ENCODE results near the gene HSH2D.

HSH2D gene

DNA sequence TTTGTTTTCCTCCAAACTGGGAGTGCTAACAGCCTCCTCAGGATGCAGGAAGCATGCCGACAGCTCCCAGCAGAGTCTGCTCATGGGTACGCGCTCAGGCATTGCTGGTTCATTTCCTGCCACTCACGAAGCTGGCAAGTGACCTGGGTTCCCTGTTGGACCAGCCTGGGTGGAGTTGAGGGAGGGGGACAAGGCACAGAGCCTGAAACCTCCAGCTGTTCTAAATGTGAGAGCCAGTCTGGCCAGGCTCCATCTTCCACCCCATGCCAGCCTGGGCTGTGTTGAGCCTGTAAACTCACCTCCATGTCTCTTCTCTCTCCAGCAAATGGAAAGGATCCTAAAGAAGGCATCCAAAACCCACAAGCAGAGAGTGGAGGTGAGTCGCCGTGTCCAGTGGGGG, 46.7 kb downstream of the HSH2D start:
- TF ChIP-seq, protein P1, sequence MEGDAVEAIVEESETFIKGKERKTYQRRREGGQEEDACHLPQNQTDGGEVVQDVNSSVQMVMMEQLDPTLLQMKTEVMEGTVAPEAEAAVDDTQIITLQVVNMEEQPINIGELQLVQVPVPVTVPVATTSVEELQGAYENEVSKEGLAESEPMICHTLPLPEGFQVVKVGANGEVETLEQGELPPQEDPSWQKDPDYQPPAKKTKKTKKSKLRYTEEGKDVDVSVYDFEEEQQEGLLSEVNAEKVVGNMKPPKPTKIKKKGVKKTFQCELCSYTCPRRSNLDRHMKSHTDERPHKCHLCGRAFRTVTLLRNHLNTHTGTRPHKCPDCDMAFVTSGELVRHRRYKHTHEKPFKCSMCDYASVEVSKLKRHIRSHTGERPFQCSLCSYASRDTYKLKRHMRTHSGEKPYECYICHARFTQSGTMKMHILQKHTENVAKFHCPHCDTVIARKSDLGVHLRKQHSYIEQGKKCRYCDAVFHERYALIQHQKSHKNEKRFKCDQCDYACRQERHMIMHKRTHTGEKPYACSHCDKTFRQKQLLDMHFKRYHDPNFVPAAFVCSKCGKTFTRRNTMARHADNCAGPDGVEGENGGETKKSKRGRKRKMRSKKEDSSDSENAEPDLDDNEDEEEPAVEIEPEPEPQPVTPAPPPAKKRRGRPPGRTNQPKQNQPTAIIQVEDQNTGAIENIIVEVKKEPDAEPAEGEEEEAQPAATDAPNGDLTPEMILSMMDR (IDR thresholded peaks at IDR 0.05; ENCODE audit: borderline replicate concordance, control extremely low read depth, extremely low read depth, insufficient read depth, missing control alignments), result no peak
- no peak for DNase-seq (ENCODE audit: low spot score)
- in situ Hi-C loops (cut with MboI; ENCODE audit: low sequenced_read_pairs, unreplicated experiment), result loop anchor here (10.0 to 25.0 kb wide), 2 partner anchors 145 to 553 kb away; partner anchors contain the start of gene CYP4F3

DNA sequence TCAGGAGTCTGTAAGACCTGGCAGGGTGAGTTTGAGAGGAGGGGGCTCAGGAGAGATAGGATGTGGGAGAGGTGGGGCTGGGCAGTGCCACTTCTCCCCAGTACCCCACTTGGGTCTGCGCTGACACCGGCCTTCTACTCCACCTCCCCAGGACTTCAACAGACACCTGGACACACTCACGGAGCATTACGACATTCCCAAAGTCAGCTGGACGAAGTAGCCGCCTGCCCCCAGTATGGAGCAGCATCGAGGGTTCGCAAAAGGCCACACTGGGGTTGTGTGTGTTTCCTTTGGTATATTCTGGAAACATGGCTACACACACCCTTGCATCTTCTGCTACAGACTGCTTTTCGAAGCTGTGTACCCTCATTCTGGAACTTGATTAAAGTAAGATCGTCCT, 47.3 kb downstream of the HSH2D start:
- no peak for DNase-seq (ENCODE audit: low spot score)
- in situ Hi-C loops (cut with MboI; ENCODE audit: low sequenced_read_pairs, unreplicated experiment), result loop anchor here (10.0 to 25.0 kb wide), 2 partner anchors 146 to 553 kb away; partner anchors contain the start of gene CYP4F3
- TF ChIP-seq, protein P1 (IDR thresholded peaks at IDR 0.05; ENCODE audit: borderline replicate concordance, control extremely low read depth, extremely low read depth, insufficient read depth, missing control alignments), result no peak

DNA sequence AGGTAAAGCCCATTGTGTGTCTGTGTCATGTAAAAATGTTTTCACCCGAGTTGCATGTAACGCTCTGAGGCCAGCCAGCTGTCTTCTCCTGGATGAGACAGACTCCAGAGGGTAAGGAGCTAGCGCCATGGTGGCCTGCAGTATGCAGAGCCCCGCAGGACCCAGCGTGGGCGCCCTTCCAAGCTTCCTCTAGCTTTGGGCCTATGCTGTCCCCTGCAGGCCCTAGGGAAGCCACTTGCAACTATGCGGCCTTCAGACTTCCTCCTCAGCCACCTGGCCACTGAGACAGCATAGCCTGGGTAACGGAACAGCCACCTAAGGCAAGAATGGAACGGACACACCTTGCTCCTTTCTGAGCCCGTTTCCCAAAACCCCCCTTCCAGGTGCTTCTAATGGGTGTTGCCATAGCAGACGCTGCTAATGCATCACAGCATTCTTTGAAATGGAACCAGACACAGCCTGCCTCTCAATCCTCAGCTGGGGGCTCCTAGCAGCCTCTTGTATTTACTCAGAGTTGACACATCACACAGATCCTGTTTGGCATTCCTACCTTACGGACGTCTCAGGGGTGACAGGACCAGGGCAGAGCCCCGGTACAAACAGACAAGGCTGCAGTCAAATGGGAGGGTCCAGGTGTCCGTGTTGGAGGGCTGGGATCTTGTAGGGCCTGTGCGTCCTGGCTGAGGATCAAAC, 47.9 kb downstream of the HSH2D start:
- TF ChIP-seq, protein P1 (IDR thresholded peaks at IDR 0.05; ENCODE audit: borderline replicate concordance, control extremely low read depth, extremely low read depth, insufficient read depth, missing control alignments), result no peak
- no peak for DNase-seq (ENCODE audit: low spot score)
- in situ Hi-C loops (cut with MboI; ENCODE audit: low sequenced_read_pairs, unreplicated experiment), result loop anchor here (10.0 to 25.0 kb wide), 2 partner anchors 147 to 554 kb away; partner anchors contain the start of gene CYP4F3

DNA sequence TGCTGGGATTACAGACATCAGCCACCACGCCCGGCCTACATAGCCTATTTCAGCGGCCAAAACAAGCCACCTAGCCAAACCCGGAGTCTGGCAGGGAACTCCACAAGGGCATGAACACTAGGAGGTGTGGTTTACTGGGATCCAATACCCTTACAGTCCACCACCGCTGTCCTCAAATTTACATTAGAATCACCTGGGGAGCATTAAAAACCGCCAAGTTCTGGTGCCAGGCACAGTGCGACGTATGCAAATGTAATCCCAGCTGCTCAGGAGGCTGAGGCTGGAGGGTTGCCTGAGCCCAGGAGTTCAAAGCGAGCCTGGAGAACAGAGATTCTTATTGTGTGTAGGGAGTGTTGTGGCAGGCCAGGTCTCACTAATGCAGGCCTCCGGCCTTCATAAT, 50.0 kb downstream of the HSH2D start:
- in situ Hi-C loops (cut with MboI; ENCODE audit: low sequenced_read_pairs, unreplicated experiment), result loop anchor here (10.0 to 25.0 kb wide), 2 partner anchors 149 to 556 kb away; partner anchors contain the start of gene CYP4F3
- DNase-seq (ENCODE audit: low spot score), result no peak

DNA sequence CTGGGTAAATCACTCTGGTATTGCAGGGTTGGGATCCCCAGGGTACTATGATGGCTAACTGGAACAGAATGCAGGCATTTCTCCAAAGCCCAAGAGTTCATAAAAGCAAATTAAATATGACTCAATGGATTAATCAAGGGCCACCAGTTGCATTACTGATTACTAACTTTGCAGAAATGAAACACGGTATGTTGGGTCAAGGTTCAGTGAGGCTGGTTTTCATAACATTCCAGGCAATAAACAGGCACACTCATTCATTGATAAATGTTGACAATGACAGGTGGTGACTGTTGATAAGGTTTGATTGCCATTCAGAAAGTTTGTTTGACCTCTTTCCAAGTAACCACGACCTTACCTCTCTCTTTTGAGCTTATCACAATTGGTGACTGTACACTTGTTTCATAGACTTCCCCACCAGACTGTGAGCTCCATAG, 53.7 kb downstream of the HSH2D start:
- in situ Hi-C loops (cut with MboI; ENCODE audit: low sequenced_read_pairs, unreplicated experiment), result loop anchor here (10.0 to 25.0 kb wide), 2 partner anchors 152 to 560 kb away; partner anchors contain the start of gene CYP4F3
- TF ChIP-seq, protein P1 (IDR thresholded peaks at IDR 0.05; ENCODE audit: borderline replicate concordance, control extremely low read depth, extremely low read depth, insufficient read depth, missing control alignments), result no peak
- DNase-seq (ENCODE audit: low spot score), result peak; percentile 11

More for the DNA sequence above, 50.0 kb downstream of the HSH2D start:
- TF ChIP-seq, protein P1 (IDR thresholded peaks at IDR 0.05; ENCODE audit: borderline replicate concordance, control extremely low read depth, extremely low read depth, insufficient read depth, missing control alignments), result no peak

DNA sequence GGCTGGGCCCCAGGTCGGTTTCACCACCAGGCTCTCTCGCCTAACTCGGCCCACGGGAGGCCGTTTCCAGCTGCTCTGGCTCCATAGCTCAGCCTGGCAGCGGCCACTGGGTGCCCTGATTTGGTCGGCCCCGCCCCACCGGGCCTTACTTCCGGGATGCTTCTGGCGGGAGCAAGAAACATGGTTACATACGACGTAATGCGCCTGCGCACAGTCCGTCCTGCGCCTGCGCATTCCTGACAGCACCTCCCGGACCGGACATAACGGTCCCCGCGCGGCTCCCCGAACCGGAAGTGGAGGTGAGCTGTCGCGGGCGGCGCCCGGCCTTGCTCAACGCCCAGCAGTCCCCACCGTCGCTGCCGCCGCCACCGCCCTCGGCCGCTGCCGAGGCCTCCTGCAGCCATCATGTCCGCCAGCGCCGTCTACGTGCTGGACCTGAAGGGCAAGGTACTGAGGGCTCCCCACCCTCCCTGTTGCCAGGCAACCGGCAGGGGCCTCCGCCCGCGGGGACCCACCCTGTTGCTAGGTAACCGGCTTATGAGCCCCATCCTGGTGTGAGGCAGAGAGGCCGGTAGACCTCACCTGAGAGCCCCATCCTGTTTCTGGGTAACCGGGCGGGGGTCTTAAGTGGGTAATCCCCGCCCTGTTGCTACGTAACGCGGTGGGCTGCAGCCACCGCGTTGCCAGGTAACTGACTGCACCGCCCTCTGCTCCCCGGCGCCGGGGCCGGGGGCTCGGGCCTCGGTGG, 54.3 kb downstream of the HSH2D start, which contains the start of gene AP1M1:
Gene AP1M1, plus strand, starts transcription at position 290 of the 748 bp plus-strand sequence. Its CDS starts 116 bp downstream, at position 406.
- in situ Hi-C loops (cut with MboI; ENCODE audit: low sequenced_read_pairs, unreplicated experiment), result loop anchor here (10.0 to 25.0 kb wide), 2 partner anchors 153 to 560 kb away; partner anchors contain the start of gene CYP4F3
- peak; percentile 100 for DNase-seq (ENCODE audit: low spot score)
- TF ChIP-seq, protein P1 (IDR thresholded peaks at IDR 0.05; ENCODE audit: borderline replicate concordance, control extremely low read depth, extremely low read depth, insufficient read depth, missing control alignments), result no peak
